ENCODE data around the gene ZNF839.
"Not testable (repeated sequence)": the region's sequence is repeated elsewhere in the genome, so short reads cannot be mapped to it uniquely, and the experiment has no call there.

ZNF839 gene

DNA sequence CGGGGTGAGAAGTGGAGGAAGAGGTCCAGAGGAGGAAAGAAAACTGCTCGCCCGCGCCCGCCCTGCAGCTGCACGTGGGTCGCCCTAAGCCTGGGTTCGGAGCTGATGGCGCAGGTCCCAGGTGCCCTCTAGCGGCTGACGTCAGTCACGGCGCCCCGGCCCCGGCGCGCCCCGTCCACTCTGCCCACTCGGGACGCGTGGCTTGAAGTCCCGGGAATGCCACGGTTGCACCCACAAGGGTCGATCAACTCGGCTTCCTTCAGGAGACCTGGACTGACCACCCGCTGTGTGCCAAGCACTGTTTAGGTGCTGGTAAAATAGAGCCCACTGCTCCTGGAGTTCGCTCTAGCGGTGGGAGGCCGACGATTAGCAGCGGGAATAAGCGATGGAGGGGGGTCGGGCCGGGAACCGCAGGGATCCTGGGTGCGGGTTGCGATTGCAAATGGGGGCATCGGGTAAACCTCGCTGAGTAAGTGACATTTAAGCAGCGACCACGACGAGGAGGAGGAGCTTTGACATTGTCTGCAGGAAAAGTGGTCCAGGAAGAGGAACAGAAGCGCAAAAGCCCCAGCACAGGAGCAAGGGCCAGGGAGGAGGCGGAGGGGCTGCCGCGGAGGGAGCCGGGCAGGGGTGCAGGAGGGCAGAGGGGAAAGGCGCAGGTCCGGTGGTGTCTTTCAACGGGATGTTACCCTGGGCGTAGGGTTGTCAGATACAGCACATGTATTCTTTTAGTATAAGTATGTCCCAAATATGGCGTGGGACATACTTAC is 5.1 kb upstream of the ZNF839 start:
- peak; percentile 84 for DNase-seq (ENCODE audit: low spot score)

DNA sequence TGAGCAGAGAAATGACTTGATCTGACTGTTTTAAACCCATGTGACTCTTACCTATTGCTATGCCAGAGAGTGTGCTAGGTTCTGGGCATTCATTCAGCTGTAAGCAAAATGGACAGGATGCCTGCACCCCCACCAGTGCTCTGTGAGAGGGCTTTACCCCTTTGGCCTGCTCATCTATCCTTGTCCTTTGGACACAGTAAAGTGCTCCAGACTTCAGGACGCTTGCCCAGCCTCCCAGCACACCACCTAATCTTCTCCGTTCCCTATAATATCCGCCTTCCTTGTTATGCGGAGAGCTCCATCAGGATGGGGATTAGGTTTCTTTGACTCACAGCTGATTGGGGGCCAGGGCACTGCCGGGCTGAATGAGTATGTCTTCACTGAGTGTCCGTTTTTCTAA is 4.4 kb upstream of the ZNF839 start:
- DNase-seq (ENCODE audit: low spot score), result no peak

DNA sequence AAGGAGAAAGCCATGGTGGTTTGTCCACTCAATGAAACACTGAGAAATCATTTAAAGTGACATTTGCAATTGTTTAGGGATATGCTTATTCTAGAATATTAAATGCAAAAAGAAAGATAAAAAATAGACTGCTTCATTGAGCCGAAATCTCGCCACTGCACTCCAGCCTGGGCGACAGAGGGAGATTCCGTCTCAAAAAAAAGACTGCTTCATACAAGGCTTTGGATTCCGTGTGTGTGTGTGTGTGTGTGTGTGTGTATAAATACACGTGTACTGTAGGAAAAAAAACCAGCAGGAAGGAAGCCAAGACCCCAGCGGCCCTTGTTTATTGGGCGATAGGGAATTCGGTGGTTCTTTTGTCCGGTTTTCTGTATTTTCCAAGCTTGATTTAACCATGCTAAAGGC is 3.2 kb upstream of the ZNF839 start:
- no peak for DNase-seq (ENCODE audit: low spot score)

DNA sequence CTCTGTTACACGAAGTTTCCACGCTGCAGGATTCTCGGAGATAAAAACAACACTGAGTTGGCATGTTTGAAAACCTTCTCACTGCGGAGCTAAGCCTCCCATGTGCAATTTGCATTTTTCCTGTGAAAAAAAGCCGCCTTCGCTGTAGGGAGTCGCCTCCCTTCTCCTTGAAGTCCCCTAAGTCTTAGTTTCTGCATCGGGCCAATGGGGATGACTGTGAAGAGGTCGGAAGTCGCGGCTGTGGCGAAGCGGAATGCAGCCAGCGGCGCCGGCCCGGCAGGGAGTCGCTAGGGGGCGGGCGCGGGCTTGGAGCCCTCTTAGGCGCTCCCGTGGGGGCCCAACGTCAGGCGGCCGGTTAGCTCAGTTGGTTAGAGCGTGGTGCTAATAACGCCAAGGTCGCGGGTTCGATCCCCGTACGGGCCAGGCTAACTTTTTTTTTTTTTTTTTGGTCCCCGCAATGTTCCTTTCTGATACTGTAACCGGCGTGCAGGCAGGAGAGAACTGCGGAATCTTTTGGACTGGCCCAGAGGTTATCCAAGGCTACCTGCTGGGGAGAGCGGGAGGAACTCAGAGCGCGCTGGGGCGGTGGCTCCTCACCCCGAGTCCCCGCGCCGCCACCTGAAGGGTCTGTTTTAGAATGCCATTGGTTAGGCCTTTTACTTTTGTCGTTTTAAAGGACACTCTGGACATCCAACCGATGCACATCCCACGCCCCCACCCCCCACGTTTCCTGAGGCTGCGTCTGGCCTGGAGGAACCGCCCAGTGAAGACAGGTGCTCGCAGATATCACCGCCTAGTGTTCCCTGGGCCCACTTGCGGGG is 2.6 kb upstream of the ZNF839 start:
- peak; percentile 89 for DNase-seq (ENCODE audit: low spot score)

DNA sequence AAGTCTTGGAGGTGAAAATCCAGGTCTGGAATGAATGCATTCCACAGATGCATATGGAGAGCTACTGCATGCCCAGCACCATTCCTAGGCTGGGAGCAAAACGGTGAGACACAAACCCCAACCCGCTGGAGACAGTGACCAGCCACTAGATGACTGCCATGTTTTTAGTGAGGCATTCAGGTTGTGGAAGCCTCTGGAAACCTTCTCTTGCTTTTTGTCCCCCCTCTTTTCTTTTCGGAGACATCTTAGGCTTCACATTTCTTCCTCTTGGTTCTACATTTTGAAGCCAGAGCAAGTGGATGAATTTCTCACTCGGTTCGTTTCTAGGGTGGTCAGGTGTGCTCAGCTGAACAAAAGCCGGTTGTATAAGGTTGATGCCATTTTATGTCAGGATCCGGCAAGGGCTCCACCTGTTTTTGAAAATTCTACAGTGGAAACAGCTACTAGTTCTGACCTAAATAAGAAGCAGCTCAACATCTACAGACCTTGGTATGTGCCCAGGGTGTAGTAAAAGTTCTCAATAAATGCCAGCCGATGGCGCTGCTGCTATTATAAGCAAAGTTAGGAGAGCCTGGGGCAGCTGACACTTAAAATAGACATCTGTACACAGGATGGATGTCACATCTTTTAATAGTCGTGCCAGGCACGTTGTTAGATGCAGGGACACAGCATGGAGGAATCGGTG is 1.8 kb upstream of the ZNF839 start:
- DNase-seq (ENCODE audit: low spot score), result no peak

DNA sequence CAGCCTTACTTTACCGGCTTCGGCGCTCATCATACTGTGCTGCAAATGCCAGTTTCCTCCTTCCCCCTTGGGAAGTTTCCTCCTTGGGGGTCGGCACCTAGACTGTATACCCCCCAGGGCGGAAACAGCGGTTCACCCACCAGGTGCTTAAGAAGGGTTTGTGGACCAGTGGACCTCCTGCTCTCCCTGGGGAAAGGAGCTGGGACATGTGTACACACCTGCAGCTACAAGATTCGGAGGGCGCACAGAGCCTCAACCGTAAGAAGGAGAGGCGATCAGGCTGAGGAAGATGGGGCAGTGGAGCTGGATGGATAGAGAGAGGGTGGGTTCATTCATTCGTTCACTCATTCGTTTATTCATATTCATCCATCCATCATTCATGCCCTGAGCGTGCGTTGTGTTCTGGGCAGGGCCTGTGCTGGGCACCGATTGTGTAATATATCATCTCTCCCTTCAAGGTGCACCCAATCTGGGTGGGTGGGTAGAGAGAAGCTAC is 717 bp upstream of the ZNF839 start:
- DNase-seq (ENCODE audit: low spot score), result no peak

DNA sequence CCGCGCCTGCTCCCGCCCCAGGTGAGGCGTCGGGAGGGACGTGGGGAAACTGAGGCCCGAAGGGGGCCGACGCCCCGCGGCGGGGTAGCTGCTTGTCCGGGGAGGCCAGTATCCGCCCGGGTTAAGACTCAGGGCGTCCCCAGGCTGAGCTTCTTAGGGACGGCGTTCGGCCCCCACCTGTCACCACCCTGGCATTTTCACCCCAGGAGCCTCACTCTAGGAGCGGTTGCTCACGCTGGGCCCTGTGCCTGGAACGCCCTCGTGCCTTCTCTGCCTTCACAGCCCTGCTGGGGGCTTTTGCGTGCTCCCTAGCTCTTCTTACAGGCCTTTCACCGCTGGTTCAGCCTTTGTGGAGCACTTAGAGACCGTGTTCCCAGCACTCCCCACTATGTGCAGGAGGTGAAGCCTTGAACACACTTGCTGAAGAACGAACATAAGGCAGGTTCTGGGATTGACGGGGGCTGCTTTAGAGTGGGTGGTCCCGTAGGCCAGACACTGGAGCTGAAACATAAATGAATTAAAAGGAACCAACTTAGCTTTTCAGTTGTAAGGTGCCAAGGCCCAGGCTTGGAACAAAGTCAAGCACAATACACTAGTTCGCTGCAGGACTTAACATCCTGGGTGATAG is 601 bp downstream of the ZNF839 start:
- DNase-seq (ENCODE audit: low spot score), result peak; percentile 35

DNA sequence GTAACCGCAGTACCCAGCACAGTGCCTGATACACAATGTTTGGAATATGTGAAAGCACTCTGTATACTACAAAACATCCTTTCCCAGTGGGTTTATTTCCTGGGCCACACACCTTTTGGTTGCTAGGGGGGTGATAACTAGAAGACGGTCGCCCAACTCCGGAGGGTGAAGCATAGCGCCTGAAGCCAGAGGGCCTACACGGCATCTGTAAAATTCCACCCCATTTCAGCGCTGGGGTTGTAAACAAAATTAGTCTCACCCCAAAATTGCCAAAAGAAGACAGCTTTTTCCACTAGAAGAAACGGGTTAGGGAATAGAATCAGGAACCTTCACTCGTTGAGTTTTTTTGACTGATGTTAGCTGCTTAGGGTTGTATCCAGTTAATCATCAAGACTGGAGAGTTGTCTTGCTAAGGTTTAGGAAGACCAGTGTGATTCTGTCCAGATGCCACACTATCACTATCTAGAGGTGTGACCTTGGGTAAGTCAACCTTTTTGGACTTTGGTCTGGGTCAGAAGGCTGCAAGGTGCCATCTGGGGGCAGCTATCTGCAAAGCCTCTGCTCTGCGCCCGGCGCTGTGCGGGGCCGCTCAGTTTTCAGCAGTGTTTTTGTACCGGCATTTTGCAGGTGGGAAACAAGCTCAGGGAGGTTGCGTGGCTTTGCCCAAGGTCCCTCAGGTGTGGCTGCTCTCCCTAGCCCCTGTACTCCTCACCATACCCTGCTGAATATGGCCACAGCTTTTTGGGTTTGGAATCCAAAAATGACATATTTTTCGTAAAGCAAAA is 1.3 kb downstream of the ZNF839 start:
- no peak for DNase-seq (ENCODE audit: low spot score)

DNA sequence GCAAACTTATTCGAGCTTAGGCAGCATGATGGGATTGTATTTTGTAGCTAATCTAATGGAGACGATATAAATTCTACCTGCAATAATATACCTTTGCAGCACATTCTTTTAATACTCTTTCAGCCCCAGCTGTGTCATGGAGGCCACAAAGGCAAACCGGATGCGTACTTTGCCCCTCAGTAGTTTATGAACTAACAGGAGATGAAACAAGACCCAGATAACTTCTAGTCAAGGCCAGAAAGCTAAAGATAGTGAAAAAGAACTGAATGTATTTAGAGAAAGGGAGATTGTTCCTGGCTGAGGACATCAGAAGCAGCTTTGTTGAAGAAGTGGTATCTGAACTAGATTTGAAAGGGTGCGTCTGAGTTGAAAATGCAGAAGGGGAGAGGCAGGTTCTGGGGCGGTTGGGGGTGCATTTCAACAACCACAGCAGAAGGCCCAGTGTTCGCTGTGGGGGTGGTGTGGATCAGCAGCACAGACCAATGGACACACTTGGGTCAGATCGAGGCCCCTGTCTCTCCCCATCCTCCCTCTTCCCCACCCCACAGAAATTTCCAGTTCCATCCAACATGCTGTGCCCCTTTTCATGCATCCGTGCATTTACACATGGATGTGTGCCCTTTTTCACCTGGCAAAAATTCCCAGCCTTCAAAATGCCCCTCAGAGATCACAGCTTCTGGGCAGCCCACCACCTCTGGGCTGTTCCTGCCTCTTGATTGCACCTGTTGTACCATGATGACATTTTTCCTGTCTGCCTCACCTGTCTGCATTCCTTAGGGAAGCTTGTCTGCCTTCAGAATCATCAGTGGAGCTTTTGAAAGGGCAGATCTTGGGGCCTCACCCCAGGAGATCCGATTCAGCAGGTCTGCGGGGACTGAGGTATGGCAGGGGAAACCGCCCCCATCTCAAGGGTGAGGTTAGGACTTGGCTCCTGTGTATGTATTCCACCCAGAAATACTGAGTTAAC is 2.2 kb downstream of the ZNF839 start:
- DNase-seq (ENCODE audit: low spot score), result no peak

DNA sequence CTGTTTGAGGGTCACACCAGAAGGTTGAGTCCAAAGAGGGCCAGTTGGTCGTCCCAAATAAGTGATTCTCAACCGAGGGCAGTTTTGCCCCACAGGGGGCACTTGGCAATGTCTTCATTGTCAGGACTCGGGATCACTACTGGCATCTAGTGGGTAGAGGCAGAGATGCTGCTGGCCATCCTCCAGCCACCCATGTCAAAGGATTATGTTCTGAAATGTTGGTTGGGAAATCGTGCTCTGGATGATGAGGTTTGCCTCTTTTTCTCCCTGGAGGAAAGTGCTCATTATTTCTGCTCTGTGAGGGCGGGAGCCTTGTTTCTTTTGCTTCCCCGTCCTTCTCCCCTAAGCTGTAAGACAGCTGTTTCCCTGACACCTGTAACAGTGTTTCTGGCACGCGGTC is 3.6 kb downstream of the ZNF839 start:
- DNase-seq (ENCODE audit: low spot score), result peak; percentile 55

DNA sequence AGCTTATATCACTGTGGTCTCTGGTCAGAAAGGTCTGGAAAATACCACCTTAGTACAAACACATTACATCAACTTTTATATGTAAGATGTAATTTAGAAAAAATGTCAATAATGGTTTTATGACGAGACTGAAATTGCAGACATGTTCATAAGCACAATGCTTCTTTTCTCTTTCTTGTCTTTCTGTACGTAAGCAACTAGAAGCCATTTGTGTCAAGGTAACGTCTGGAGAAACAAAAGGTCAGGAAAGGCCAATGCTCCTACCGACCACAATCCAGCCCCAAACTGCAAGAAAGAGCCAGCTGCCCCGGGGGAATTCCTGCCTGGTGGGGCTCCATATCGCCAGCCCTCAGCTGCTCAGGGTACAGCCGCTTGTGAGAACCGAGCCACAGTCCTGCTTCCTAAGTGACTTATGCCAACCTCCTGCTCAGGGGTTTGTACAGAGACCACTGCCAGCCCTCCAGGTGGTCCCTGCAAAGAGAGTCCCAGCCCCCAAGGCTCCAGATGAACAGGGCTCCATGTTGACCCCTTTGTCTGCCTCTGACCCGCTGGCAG is 6.3 kb downstream of the ZNF839 start:
- no peak for DNase-seq (ENCODE audit: low spot score)

DNA sequence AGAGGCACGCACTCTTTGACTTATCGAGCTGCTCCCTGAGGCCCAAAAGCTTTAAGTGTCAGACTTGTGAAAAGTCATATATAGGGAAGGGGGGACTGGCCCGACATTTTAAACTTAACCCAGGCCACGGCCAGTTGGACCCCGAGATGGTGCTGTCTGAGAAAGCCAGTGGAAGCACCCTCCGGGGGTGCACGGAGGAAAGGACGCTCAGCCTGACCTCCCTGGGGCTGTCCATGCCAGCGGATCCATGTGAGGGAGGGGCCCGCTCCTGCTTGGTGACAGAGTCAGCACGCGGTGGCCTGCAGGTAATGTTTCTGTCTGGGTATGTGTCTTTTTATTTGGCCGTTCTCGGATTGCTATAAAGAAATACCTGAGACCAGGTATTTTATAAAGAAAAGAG is 7.0 kb downstream of the ZNF839 start:
- no peak for DNase-seq (ENCODE audit: low spot score)

DNA sequence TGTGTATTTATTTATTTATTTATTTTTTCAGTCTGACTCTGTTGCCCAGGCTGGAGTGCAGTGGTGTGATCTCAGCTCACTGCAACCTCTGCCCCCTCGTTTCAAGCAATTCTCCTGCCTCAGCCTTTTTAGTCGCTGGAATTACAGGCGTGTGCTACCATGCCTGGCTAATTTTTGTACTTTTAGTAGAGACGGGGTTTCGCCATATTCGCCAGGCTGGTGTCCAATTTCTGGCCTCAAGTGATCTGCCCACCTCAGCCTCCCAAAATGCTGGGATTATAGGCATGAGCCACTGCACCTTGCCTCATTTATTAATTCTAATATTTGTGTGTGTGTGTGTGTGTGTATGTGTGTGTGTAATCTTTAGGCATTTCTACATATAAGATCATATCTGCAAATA is 9.8 kb downstream of the ZNF839 start:
- not testable (repeated sequence) for DNase-seq (ENCODE audit: low spot score)

DNA sequence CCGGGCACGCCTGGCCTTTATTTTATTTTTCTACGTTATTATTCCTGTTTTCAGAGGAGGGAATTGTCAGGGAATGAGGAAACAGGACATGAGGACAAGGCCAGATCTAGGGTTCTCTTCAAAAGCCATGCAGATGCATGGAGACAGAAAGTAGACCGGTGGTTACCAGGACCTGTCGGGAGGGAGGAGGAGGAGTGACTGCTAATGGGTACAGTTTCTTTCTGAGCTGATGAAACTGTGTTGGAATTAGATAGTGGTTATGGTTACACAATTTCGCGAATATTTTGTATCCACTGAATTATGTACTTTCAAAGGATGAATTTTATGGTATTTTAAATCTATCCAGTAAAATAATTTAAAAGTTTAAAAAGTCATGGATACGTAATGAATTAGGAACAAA is 11.3 kb downstream of the ZNF839 start:
- DNase-seq (ENCODE audit: low spot score), result no peak

DNA sequence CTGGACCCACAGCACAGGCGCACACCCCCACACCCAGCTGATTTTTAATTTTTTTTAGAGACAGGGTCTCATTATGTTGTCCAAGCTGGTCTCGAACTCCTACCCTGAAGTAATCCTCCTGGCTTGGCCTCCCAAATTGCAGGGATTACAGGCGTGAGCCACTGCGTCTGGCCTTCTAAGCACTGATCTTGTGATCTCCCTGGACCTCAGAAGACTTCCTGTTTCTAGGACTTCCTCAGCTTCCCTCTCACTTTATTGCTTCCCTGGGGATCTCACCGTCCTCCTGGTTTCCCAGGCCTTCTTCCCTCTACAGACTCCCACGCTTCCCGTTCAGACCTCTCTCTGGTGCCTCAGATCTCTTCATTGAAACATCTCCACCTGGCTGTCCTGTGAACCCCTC is 13.8 kb downstream of the ZNF839 start:
- no peak for DNase-seq (ENCODE audit: low spot score)

DNA sequence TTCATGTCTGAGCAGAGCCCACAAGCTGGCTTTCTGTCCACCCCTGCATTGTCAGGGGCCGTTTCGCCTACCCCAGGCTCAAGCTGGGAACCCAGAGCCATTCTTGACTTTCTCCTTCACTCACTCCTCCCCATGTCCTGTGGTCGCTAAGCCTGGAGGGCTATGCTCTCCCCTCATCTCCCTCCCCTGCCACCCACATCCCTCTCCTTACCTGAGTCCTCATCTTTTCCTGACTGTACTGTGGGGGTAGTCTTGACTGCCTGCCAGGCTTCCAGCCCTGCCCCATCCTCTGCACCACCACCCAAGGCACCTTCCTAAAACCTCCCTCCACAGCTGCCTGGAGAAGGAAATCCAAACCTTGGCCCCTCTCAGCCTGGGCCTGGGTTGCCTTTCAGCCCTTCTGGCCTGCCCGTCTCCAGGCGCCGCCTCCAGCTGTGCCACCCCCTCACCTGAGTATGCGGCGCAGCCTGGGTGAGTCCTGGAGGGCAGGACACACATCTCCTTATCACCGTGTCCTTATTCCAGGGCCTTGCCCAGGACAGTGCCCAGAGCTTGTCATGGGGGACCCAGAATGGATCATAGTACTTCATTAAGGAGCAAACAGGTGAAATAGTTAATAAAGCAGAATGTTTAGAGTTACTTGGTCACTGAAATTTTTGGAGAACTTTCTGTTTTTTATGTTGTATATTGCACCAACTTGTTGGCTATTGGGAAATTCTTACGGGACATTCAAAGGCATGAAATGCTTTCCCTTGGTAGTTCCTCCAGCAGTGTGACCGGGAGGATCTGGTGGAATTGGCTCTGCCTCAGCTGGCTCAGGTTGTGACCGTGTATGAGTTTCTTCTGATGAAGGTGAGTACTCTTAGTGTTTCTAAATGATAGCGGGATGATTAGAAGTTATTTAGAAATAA is 14.5 kb downstream of the ZNF839 start:
- DNase-seq (ENCODE audit: low spot score), result no peak

DNA sequence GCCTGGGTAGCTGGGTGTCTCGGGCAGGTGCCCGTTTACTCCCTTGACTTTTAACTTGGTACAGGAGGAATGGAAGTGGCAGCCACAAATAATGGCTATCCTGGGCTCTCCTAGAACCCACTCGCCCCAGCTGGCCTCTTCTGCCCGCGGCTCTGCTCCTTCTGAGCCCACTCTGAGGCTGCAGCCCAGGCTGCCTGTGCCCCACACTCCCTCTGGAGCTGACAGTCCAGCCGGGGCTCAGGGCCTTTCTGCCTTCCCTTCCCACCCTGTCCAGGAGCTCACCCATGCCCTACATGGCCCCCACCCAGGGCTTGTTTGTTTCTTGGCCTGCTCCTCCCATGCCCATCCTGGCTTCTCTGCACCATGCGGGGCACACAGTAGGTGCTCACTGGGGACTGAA is 15.6 kb downstream of the ZNF839 start:
- DNase-seq (ENCODE audit: low spot score), result no peak

DNA sequence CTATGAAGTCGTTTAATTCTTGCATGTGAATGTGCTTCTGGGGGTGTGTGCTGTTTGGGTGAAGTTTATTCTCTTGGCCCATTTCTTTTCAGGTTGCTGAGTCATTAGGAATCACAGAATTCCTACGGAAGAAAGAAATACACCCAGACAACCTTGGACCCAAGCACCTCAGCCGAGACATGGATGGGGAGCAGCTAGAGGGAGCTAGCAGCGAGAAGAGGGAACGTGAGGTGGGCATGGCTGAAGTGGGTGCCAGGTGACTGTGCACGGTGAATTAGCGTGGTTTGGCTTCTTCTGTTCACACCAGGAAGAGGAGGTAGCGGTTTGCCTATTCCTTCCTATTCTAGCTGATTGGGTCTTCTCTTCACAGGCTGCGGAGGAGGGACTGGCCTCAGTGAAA is 19.2 kb downstream of the ZNF839 start:
- DNase-seq (ENCODE audit: low spot score), result no peak

DNA sequence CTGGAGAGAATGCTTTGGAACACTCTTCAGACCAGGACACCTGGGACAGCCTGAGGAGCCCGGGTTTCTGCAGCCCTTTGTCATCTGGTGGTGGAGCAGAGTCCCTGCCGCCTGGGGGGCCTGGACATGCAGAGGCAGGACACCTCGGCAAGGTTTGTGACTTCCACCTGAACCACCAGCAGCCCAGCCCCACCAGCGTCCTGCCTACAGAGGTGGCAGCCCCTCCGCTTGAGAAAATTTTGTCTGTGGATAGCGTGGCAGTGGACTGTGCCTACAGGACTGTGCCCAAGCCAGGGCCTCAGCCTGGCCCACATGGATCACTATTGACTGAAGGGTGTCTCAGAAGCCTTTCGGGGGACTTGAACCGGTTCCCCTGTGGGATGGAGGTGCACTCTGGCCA is 22.0 kb downstream of the ZNF839 start:
- no peak for DNase-seq (ENCODE audit: low spot score)

Data from iPS-NIHi11 (cell line).